Vagina (tissue), 2 donors: ENCODE results near the gene SHISAL2A. TPM values are rescaled to one million over a fixed set of nuclear protein-coding genes. Genes with fewer than 3 reads are reported as not detected.
A peak's percentile ranks its signal among the peaks of the same experiment; 100 is the strongest.

ENCODE experiments used
- DNase-seq, 2 donors: peaks; one replicate each; pipeline ENCODE4 v3.0.0-alpha.2; 2017; ENCODE audit errors: extremely low spot score in 2 of 2
- H3K27ac ChIP-seq: fragments of 200-600 bp; sonication (generic); one replicate; pipeline ENCODE4 v1.5.1; 2019
- H3K27me3 ChIP-seq: fragments of 200-600 bp; sonication (generic); one replicate; pipeline ENCODE4 v1.5.1; 2019
- H3K36me3 ChIP-seq, 2 donors: fragments of 200-600 bp; sonication (generic); one replicate each; pipeline ENCODE4 v1.5.1; 2017 to 2019
- H3K4me1 ChIP-seq: fragments of 200-600 bp; sonication (generic); one replicate; pipeline ENCODE4 v1.5.1; 2019
- H3K4me3 ChIP-seq, 2 donors: fragments of 200-600 bp; sonication (generic); 1 replicate in 1 of 2; 2 replicates in 1 of 2; pipeline ENCODE4 v1.5.1; 2016 to 2019
- H3K9me3 ChIP-seq: fragments of 200-600 bp; sonication (generic); one replicate; pipeline ENCODE4 v1.5.1; 2019
- POLR2A ChIP-seq, 2 donors: fragments of 450-650 bp; IDR thresholded peaks; one replicate each; pipeline ENCODE4 v1.6.1; 2017; ENCODE audit warnings: antibody characterized with exemption in 2 of 2, mild to moderate bottlenecking in 2 of 2, moderate library complexity in 2 of 2
- POLR2AphosphoS5 ChIP-seq, 2 donors: sonication (generic); formaldehyde crosslinking; IDR thresholded peaks; one replicate each; pipeline ENCODE4 v1.9.0; 2017; ENCODE audit warnings: antibody characterized with exemption in 2 of 2, mild to moderate bottlenecking in 2 of 2, low read depth in 1 of 2; ENCODE audit not compliant: insufficient read depth in 1 of 2
- intact Hi-C: fragments of 100-400 bp; cut with DNase I; formaldehyde crosslinking; loops from one replicate; pipeline ENCODE4 v1.15.1; 2023
- total RNA-seq: library from RNA; depleted of rRNA; stranded (reverse); fragments of >200 nt; gene quantifications from one replicate; pipeline ENCODE4 v1.2.3, GENCODE V29; 2016
- TF ChIP-seq, protein P1 (sequence below), 3 experiments: fragments of 450-650 bp in 2 of 3; fragments of 200-600 bp in 1 of 3; sonication (generic) in 1 of 3; IDR thresholded peaks; one replicate each; pipeline ENCODE4 v1.5.1; 2017 to 2019; ENCODE audit warnings: antibody characterized with exemption in 3 of 3, mild to moderate bottlenecking in 2 of 3, moderate library complexity in 2 of 3

SHISAL2A gene
- total RNA-seq, 1 donor from 2014 or later, result 3.2 TPM

DNA sequence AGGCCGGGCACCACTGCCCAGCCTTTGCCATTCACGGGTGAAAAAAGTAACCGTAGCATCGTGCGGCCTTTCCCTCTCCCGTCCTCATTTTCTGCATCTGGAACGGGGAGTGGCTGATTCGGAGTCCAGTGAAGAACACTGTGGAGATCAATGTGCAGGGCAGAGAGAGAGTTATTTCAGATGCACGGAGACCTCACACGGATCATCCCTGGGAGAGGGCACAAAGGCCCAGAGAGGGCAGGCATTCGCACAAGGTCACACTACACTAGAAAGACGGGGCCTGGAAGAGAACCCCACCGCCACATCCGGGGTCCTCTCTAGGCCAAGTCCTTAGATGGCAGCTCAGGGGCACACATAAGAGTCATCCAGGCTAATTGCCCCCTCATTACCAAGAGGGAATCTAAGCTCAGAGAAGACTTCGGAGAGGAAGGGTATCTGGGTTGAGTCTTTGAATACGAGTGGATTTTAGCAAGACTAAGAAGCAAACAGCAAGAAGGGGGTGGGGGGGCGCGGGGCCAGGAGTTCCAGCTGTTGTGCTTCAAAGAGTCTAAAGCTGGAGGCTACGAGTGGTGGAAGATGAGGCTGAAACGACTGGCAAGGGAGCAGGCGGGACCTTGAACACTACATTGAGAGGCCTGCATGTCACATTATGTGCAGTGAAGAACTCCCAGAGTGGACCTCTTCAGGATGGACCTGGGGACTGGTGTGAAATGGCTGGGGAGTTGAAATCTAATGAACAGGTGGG, 29.9 kb upstream of the SHISAL2A start:
- Histone ChIP-seq H3K27me3 (no peaks in the 10 kb centered on the region), H3K4me3 (peak overlapping the region; percentile 66 to 76), H3K36me3 (peaks cover 0 to 13% of the 10 kb centered on the region in 2 donors), H3K9me3 (no peaks in the 10 kb centered on the region), H3K27ac (peak overlapping the region; percentile 93), H3K4me1 (peaks cover 32% of the 10 kb centered on the region)
- no peak for DNase-seq
- TF ChIP-seq POLR2AphosphoS5 (IDR thresholded peaks at IDR 0.05; ENCODE audit: insufficient read depth in 1 of 2, low read depth in 1 of 2) (no peak), POLR2A (IDR thresholded peaks at IDR 0.05) (no peak)
- TF ChIP-seq, protein P1, sequence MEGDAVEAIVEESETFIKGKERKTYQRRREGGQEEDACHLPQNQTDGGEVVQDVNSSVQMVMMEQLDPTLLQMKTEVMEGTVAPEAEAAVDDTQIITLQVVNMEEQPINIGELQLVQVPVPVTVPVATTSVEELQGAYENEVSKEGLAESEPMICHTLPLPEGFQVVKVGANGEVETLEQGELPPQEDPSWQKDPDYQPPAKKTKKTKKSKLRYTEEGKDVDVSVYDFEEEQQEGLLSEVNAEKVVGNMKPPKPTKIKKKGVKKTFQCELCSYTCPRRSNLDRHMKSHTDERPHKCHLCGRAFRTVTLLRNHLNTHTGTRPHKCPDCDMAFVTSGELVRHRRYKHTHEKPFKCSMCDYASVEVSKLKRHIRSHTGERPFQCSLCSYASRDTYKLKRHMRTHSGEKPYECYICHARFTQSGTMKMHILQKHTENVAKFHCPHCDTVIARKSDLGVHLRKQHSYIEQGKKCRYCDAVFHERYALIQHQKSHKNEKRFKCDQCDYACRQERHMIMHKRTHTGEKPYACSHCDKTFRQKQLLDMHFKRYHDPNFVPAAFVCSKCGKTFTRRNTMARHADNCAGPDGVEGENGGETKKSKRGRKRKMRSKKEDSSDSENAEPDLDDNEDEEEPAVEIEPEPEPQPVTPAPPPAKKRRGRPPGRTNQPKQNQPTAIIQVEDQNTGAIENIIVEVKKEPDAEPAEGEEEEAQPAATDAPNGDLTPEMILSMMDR (IDR thresholded peaks at IDR 0.05), result no peak
- intact Hi-C loops, result no loop called here

DNA sequence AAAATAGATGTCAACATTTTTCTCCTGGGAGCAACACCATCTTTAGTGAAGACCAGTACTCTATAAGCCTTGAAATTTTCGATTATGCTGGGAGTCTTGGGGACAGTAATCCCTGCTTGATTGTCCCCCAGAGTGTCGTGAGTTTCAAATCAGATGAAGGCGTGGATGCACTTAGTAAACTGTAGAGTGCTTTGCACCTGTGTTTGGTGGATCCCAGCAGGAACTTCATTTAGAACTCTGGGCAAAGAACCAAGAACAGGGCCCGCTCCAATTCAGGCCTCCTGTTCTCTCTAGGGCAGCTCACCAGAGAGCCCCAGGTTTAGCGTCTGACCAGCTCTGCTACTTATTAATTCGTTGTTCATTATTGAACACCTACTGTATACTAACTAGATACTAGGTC, 29.3 kb upstream of the SHISAL2A start:
- intact Hi-C loops, result no loop called here
- no peak for DNase-seq
- Histone ChIP-seq H3K9me3 (no peaks in the 10 kb centered on the region), H3K4me1 (peaks cover 32% of the 10 kb centered on the region), H3K27ac (peak overlapping the region; percentile 93), H3K27me3 (no peaks in the 10 kb centered on the region), H3K36me3 (peaks cover 0 to 17% of the 10 kb centered on the region in 2 donors), H3K4me3 (no peak overlapping the region)
- TF ChIP-seq POLR2A (IDR thresholded peaks at IDR 0.05) (no peak), POLR2AphosphoS5 (IDR thresholded peaks at IDR 0.05; ENCODE audit: insufficient read depth in 1 of 2, low read depth in 1 of 2) (no peak)
- TF ChIP-seq, protein P1 (IDR thresholded peaks at IDR 0.05), result no peak

- TF ChIP-seq POLR2AphosphoS5 (IDR thresholded peaks at IDR 0.05; ENCODE audit: insufficient read depth in 1 of 2, low read depth in 1 of 2), result no peak
- TF ChIP-seq, protein P1 (IDR thresholded peaks at IDR 0.05), result no peak
- TF ChIP-seq POLR2A (IDR thresholded peaks at IDR 0.05), result no peak
- H3K27ac ChIP-seq, result peak overlapping the region; percentile 93
- H3K9me3 ChIP-seq, result no peaks in the 10 kb centered on the region
- H3K4me1 ChIP-seq, result peaks cover 32% of the 10 kb centered on the region
- H3K36me3 ChIP-seq, result peaks cover 0 to 17% of the 10 kb centered on the region in 2 donors
- H3K27me3 ChIP-seq, result no peaks in the 10 kb centered on the region
- H3K4me3 ChIP-seq, result no peak overlapping the region
- no peak for DNase-seq
- intact Hi-C loops, result no loop called here
Observed at GRCh38 chr1:52604063-52604770, 28.8 kb upstream of the SHISAL2A start.

DNA sequence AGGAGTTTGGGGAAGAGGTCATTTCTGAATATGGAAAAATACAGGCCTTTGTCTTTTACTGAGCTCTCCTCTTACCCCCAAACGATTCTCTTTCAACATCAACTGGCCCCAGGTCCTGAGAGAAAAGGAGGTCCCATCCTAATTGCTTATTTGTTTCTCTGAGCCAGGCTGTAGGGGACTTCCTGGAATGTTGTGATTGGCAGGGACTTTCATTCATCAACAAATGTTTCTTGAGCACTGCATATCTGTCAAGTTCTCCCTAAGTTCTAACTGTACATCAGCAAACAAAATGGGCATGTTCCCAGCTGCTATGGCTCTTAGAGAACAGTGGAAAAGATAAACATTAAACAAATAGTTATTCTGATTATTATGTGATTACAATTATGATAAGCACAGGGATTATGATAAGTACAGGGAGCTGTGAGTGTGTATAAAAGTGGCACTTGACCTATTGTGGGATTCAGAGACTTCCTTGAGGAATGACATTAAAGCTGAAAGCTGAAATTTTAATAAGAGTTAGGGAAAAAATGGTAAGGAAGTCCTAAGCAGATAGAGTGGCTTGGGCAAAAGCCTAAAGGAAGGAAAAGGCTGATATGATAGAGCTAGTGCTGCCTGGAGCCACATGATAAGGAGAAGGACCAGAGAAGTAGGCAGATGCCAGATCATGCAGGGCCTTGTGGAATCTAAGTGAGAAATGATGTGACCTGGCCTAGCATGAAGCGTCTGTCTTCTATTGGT, 19.2 kb upstream of the SHISAL2A start:
- H3K27ac ChIP-seq, result no peak overlapping the region
- H3K36me3 ChIP-seq, result no peaks in the 10 kb centered on the region
- intact Hi-C loops, result no loop called here
- H3K4me1 ChIP-seq, result no peaks in the 10 kb centered on the region
- no peaks in the 10 kb centered on the region for H3K27me3 ChIP-seq
- H3K4me3 ChIP-seq, result no peak overlapping the region
- no peak for DNase-seq
- TF ChIP-seq, protein P1 (IDR thresholded peaks at IDR 0.05), result no peak
- TF ChIP-seq POLR2AphosphoS5 (IDR thresholded peaks at IDR 0.05; ENCODE audit: insufficient read depth in 1 of 2, low read depth in 1 of 2), result no peak
- TF ChIP-seq POLR2A (IDR thresholded peaks at IDR 0.05), result no peak
- H3K9me3 ChIP-seq, result no peaks in the 10 kb centered on the region
